GM19372 (cell line): Measurements from ENCODE around the gene TBX2.

Experiments used
- ATAC-seq: cut with Tn5 transposase; IDR thresholded peaks from one replicate; pipeline ENCODE4 v1.9.1; 2021; ENCODE audit warnings: mild to moderate bottlenecking, low read depth, moderate library complexity; ENCODE audit not compliant: unreplicated experiment

Gene TBX2

GRCh38 chr17:61400066-61400716 is 548 bp downstream of the TBX2 start:
- no peak for ATAC-seq

GRCh38 chr17:61400717-61401388 is 1.2 kb downstream of the TBX2 start:
- ATAC-seq, result no peak

GRCh38 chr17:61401389-61402072 is 1.9 kb downstream of the TBX2 start:
- ATAC-seq, result no peak

GRCh38 chr17:61402073-61402541 is 2.5 kb downstream of the TBX2 start:
- ATAC-seq, result no peak

- no peak for ATAC-seq
Observed at GRCh38 chr17:61402978-61403800, 3.5 kb downstream of the TBX2 start.

GRCh38 chr17:61403801-61404662 is 4.4 kb downstream of the TBX2 start:
- no peak for ATAC-seq

GRCh38 chr17:61404663-61404912 is 4.9 kb downstream of the TBX2 start:
- ATAC-seq, result no peak

GRCh38 chr17:61404913-61405685 is 5.5 kb downstream of the TBX2 start:
- ATAC-seq, result no peak

GRCh38 chr17:61405686-61406536 is 6.3 kb downstream of the TBX2 start:
- no peak for ATAC-seq

- no peak for ATAC-seq
Observed at GRCh38 chr17:61406537-61406845, 6.8 kb downstream of the TBX2 start.

GRCh38 chr17:61406971-61407911 is 7.6 kb downstream of the TBX2 start:
- ATAC-seq, result no peak

- no peak for ATAC-seq
Observed at GRCh38 chr17:61408151-61409041, 8.8 kb downstream of the TBX2 start.

GRCh38 chr17:61409301-61410112 is 9.9 kb downstream of the TBX2 start:
- ATAC-seq, result peak; percentile 40

- ATAC-seq, result no peak
Observed at GRCh38 chr17:61410141-61411010, 10.7 kb downstream of the TBX2 start.

GRCh38 chr17:61411011-61411260 is 11.3 kb downstream of the TBX2 start:
- ATAC-seq, result no peak
